ENCODE data around the gene PPP2R3B.

DNA sequence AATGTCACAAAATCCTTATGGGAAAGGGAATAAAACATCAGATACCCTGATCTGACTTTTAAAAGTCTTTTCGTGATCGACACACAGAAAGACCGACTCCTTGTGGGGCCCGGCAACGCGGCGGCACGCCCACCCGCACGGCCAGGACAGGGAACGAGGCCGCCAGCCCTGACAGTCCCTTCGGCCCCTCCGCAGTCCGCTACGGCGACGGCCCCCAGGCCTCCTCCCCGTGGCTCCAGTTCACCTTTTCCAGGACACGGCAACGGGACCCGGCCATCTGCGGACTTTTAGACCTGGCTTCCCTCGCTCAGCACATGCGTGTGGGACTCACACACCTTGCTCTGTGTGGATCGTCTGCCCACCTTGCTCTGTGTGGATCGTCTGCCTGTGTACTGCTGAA lies 34.5 kb downstream of the PPP2R3B start:
- TF ChIP-seq, protein P1, sequence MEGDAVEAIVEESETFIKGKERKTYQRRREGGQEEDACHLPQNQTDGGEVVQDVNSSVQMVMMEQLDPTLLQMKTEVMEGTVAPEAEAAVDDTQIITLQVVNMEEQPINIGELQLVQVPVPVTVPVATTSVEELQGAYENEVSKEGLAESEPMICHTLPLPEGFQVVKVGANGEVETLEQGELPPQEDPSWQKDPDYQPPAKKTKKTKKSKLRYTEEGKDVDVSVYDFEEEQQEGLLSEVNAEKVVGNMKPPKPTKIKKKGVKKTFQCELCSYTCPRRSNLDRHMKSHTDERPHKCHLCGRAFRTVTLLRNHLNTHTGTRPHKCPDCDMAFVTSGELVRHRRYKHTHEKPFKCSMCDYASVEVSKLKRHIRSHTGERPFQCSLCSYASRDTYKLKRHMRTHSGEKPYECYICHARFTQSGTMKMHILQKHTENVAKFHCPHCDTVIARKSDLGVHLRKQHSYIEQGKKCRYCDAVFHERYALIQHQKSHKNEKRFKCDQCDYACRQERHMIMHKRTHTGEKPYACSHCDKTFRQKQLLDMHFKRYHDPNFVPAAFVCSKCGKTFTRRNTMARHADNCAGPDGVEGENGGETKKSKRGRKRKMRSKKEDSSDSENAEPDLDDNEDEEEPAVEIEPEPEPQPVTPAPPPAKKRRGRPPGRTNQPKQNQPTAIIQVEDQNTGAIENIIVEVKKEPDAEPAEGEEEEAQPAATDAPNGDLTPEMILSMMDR (IDR thresholded peaks at IDR 0.05): no peak
- no peak for TF ChIP-seq POLR2A (IDR thresholded peaks at IDR 0.05)

Measured in right lobe of liver (tissue), 4 donors.